HG03103 (cell line): ENCODE measurements around the gene PRR11.
"Not testable (repeated sequence)": the region's sequence is repeated elsewhere in the genome, so short reads cannot be mapped to it uniquely, and the experiment has no call there.

ENCODE experiments used
- ATAC-seq: cut with Tn5 transposase; IDR thresholded peaks from one replicate; pipeline ENCODE4 v1.9.1; 2021; ENCODE audit warnings: low read depth; ENCODE audit not compliant: unreplicated experiment

PRR11 gene

DNA sequence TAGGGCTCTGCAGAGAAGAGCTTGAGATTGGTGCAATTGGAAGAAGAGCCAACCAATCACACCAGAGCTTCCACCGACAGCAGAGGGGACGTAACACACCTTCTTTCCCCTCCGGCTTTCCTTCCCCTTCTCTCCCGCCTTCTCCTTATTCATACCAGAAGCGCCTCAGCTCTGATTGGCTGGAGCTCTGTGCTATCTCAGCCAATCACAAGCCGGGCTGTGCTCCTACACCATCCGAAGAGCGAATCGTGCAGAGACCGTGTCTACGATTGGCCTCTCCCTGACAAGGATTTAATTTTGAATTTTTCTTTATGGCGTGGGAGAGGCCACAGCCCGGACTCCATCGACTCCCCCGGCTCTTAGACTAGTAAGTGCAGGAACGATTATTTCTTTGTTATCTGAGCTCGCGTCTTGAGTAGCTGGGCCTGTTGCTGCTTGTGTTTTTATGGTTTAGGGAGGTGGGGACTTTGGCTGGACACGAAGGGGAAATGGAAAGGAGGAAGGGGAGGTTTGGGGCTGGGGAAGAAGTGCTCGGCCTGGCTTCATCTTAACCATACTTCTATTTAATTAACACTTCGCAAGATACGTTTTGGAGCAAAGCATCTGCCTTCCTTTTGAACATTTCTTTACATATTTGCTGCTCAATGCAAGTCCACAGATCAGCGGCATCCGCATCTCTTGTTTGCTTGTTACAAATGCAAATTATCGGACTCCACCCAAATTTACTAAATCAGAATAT lies at the start of gene PRR11:
Gene PRR11, plus strand, starts transcription at position 308 of the 739 bp plus-strand sequence. CDS start 14,007 bp downstream, outside the sequence.
- ATAC-seq: peak; percentile 74

DNA sequence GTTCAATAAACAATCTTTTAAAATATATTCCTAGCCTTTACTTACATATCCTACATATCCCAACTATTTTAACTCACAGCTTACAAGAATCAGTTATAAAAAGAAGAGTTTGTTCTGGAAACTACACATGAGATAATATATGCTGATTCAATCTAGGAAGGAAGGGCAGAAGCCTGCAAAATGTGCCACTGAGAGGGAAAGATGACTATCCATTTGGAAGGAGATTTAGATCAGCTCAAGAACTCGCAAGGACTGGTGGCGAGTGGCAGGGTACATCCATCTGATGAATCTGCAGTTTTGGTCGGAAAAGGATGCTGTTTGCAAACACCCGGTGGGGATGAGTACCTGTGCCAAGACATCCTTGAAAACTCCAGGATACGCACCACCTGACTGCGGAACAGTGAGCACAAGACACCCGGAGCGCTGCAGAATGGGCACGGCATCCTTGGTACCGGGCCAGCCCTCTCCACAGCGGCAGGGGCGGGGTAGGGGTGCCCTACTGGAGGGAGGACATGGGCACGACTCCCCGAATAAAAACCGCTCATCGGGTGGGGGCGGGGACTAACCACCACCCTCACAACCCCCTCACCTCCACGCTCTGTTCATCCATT lies 49.6 kb upstream of the PRR11 start:
- ATAC-seq: peak; percentile 8

DNA sequence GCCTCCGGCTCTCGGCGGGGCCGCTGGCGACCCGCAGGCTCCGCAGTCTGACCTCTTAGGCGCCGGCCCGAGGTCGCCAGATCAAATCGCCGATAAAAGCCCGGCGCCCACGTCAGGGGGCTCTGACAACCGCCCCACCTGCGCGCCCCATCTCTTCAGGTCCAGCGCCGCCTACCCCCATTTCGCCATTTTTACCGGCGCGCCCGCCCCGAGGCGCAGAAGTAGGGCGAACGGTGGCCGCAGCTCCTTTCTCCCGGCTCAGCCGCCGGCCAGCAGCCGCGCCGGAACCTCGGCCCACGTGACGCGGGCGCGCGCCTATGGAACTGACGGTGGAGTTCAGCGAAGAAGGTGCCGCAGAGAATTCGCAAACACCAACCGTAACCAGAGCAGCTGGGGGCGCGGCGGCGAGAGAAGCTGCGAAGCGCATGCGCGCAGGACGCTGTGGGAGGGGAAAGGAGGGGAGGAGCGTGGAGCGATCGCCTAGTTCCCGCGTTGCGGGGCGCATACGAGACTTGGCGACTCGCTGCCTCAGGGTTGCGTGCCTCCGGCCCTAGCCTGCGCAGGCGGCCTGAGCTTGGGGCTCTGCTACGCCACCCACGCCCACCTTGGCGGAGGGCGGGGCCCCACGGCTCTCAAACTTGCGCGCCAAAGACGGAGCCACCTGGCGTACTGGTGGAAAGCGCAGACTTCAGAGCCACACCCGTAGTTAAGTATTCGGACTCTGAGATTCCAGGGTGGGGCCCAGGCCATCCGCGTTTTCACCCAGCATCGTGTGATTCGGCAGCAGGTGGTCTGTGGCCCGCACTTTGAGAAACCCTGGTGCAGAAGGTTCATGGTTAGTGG lies 48.9 kb upstream of the PRR11 start, which contains the start of gene TRIM37:
Gene TRIM37, minus strand, starts transcription at position 418 of the 843 bp plus-strand sequence. CDS start 419 bp downstream, outside the sequence.
- peak; percentile 94 for ATAC-seq

DNA sequence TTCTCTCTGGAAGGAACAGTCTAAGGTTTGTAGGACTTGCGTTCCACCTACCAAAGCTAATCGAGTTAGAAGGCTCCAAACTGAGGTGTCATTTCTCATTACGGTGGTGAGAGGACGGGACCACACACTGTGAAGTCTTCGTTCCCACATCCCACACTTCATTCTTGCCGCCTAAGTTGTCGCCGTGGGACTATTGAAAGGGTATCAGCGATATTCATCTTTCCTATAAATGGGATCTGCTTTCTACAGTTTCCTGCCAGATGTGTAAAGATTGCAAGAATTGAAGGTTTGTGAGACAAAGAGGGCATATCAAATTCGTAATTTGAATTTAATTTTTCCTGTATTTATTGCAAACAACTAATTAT lies 48.3 kb upstream of the PRR11 start:
- ATAC-seq: no peak

DNA sequence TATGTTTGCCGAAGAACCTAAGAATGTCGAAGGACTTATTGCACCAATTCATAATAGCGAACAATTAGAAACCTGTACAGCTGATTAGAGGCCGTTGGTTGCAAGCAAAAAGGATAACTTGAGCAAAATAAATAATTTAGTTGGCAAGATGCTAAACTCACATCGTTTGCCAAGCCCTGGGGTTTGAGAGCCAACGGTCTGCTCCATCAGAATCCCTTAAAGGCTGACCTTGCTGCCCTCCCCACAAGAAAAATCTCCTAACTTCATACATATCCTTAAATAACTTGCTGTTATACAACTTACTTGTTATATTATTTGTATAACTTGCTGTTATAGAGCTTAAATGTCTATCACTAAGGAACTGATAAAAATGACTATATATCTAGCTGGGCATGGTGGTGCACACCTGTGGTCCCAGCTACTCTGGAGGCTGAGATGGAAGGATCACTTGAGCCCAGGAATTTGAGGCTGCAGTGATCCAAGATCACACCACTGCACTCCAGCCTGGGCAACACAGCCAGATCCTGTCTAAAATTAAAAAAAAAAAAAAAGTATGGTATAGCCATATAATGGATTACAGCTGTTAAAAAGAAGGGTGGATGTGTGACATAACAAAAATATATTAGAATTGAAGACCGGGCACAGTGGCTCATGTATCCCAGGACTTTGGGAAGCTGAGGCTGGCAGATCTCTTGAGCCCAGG lies 47.0 kb upstream of the PRR11 start:
- no peak for ATAC-seq

DNA sequence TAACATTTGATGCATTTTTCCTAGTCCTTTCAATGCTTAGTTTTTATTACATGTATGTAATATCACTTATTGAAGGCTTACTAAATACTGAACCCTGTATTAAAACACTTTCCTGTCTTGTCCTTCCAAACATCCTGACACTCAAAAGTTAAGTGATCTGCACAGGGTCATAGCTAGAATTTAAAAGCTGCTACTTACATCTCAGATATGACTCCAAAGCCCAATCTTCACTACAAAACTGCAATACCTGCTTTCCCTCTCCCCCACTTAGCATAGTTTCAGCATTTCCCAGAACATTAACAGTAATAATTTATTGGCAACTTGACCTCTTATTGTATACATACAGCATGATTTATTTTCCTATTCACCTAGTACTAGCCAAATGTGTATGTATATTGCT lies 44.6 kb upstream of the PRR11 start:
- ATAC-seq: no peak

DNA sequence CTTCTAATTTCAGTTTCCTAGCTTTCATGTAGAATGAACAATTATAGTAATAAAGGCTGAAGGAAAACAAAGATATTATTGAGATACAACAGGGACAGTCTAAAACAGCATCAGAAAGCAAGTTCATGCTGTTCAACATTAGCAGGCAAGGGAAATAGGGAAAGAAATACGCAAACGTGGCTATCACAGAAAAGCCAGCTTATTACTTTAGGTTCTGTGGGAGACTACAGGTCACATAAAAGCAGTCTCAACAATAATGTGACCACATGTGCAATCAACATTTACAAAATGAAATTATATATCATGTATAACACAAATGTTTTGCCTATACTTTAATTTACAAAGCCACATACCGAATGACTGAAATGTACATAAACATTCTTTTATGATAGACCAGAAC lies 44.0 kb upstream of the PRR11 start:
- no peak for ATAC-seq

DNA sequence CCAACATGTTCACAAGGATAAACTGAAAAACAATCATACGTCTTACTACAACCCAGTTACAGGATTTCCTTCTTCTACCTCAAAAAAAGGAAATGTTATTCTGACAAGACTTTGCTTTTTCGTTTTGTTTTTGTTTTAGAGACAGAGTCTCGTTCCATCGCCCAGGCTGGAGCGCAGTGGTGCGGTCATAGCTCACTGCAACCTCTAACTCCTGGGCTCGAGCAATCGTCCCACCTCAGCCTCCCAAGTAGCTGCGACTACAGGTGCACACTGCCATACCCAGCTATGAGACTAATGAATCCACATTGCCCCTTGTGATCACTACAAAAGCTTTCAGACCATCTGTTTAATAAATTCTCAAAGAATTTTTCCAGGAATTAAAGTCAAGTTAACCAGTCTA lies 40.1 kb upstream of the PRR11 start:
- ATAC-seq: no peak

DNA sequence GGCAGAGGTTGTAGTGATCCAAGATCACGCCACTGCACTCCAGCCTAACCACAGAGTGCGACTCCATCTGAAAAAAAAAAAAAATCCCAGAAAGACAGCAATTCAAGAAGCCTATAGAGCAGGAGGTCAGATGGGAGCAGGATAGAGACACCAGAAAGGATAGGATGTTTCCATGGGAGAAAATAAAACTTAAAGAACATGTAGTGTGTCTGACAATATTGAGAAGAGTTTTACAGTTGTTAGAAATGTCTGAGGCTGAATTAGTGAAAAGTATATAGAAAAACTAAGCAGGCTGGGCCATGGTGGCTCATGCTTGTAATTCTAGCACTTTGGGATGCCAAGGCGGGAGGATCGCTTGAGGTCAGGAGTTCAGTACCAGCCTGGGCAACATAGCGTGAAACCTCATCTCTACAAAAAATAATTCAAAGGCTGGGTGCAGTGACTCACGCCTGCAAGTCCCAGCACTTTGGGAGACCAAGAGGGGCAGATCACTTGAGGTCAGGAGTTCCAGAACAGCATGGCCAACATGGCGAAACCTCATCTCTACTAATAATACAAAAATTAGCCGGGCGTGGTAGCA lies 33.6 kb upstream of the PRR11 start:
- no peak for ATAC-seq

DNA sequence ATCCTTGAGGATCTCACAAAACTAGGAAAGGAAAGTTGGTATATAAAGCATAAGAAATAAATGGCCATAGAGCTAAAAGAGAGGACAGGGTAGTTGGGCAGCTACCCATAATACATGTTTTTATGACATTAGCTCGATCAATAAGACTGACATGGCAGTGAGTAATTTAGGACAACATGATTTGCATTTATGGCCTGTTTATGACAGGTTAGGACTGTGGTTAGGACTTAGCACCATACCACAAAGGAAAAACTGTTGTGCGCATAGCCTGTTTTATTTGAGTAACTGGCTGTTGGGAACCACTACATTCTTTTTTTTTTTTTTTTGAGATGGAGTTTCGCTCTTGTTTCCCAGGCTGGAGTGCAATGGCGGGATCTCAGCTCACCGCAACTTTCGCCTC lies 30.9 kb upstream of the PRR11 start:
- ATAC-seq: no peak

DNA sequence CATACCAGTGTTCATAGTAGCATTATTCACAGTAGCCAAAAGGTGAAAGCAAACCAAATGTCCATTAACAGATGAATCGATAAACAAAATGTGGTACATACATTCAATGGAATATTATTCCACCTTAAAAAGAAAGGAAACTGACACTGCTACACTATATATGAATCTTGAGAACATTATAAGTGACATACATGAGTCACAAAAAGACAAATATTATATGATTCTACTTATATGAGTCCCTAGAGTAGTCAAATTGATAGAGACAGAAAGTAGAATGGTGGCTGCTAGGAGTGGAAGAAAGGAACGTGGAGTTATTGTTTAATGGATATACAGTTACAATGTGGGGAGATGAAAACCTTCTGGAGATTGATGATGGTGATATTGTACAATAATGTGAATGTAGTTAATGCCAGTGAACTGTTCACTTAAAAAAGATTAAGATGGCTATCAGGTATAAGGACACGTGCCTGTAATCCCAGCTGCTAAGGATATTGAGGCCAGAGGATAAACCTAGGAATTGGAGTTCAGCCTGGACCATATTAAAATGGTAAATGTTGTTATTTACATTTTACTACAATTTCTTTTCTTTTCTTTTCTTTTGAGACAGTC lies 28.6 kb upstream of the PRR11 start:
- ATAC-seq: no peak

DNA sequence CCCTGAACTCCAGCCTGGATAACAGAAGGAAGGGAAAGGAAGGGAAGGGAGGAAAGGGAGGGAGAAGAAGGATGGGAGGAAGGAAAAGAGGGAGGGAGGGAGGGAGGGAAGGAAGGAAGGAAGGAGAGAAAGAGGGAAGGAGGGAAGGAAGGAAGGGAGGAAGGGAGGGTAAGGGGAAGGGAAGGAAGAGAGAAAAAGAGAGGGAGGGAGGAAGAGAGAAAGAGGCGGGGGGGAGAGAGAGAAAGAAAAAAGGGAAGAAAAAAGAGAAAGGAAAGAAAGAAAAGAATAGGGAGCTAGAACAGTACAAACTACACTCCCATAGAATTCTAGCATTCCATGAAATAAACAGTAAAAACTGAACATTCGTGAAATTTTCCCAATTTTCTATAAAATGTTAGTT lies 25.7 kb upstream of the PRR11 start:
- ATAC-seq: no peak

DNA sequence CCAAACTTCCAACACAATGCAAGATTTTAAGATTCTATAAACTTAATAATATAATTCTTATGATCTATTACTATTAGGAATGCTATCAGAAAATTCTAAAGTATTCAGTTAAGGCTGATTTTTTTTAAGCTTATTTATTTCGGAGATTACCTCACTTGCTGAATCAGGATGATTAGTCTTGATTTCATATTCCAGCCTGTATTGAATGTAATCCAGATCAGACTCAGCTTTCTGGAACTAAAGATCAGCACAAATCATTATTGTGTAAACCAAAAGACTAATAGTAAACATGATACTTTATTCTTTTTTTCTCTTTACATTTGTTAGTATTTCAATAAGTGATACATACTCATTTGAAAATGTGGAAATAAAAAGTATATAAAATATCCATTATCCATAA lies 24.4 kb upstream of the PRR11 start:
- ATAC-seq: no peak

DNA sequence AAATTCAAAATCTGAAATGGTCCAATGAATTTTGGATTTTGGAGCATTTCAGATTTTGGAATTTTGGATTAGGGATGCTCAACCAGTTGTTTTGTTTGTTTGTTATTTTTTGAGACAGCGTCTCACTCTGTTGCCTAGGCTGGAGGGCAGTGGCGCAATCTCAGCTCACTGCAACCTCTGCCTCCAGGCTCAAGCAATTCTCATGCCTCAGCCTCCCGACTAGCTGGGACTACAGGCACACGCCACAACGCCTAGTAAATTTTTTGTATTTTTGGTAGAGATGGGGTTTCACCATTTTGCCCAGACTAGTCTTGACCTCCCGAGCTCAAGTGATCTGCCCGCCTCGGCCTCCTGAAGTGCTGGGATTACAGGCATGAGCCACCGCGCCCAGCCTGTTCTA lies 17.2 kb upstream of the PRR11 start:
- not testable (repeated sequence) for ATAC-seq

DNA sequence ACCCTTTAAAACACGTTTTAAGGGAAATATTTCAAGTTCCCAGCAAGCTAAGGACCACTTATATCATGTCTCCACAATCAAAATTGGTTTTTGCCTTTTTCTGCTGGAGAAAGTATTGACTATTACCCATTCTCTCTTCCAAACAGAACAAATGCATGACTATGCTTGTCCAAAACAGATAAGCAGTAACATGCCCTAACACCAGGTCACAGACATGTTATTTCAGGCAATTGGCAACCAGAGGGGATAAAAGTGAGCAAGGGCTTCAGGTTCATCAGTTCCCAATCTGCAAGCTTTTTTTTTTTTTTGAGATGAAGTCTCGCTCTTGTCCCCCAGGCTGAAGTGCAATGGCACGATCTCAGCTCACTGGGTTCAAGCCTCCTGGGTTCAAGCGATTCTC lies 15.6 kb upstream of the PRR11 start:
- ATAC-seq: no peak

DNA sequence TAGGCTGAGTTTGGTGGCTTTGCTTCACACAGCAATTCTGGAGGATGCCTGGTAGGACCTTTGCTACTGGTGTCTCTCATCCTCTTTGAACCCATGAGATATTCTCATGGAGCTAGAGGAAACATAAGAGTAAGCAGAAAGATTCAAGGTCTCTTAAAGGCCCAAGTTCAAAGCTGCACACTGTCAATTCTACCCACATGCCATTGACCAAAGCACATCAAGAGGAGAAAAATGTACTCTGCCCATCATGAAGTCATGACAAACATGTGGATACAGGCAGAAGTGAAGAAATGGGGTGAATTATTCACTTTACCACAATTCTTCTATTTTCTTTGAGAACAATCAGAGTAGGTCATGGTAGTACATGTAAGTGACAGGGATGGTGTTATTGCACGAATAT lies 13.7 kb upstream of the PRR11 start:
- ATAC-seq: no peak

DNA sequence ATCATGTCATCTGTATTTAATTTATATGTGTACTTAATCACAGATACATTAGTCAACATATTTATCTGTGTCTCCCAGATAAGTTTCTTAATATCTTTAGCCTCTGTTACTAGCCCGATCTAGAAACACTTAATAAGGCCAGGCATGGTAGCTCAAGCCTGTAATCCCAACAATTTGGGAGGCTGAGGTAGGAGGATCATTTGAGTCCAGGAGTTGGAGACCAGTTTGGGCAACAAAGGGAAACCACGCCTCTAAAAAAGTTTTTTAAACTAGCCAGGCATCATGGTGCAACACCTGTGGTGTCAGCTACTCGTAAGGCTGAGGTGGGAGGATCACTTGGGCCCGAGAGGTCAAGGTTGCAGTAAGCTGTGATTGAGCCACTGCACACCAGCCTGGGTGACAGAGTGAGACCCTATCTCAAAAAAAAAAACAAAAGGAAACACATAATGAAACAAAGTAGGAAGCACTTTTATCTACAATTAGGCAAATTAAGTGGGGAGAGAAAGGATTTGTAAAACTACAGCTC lies 9.9 kb upstream of the PRR11 start:
- ATAC-seq: no peak

DNA sequence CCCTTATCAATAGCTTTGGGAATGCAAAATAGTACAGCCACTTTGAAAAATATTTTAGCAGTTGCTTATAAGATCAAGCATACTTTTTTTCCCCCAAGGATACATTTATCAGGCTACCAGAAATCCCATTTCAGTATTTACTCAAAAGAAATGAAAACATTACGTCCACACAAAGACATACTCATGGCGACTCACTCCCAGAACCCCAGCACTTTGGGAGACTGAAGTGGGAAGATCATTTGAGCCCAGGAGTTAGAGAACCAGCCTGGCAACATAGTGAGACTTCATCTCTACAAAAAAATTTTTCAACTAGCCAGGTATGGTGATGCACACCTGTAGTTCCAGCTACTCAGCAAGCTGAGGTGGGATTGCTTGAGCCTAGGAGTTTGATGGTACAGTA lies 6.5 kb upstream of the PRR11 start:
- ATAC-seq: no peak

DNA sequence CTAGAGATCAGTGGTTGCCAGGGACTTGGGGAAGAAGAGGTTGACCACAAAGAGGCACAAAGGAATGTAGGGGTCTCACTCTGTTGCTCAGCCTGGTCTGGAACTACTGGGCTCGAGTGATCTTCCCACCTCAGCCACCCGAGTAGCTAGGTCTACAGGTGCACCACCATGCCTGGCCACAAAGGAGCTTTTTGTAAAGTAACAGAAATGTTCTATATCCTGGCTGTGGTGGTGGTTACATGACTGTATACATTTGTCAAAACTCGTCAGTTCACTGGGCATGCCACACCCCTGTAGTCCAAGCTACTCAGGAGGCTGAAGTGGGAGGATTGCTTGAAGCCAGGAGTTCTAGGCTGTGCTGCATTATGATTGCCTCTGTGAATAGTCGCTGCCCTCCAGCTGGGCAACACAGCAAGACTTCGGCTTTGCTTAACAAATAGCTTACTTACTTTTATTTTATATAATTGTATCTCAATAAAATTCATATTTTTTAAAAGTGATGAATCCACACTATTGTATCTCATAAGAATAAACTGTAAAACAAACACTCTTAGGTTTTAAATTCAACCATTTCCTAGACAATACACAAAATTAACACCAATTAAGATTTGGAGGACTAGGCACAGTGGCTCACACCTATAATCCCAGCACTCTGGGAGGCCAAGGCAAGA lies 5.6 kb upstream of the PRR11 start:
- ATAC-seq: no peak
